H9 (cell line): ENCODE measurements around the gene MMEL1. TPM values are rescaled to one million over a fixed set of nuclear protein-coding genes. Genes with fewer than 3 reads are reported as not detected.

Experiments
- DNase-seq: peaks from one replicate; pipeline ENCODE4 v3.0.0-alpha.2; 2017
- H2AFZ ChIP-seq: one replicate; pipeline ENCODE4 v1.6.1; 2013; ENCODE audit warnings: mild to moderate bottlenecking, low read length, control low read depth, moderate library complexity
- H2AK5ac ChIP-seq: 2 replicates; pipeline ENCODE4 v1.6.1; 2013; ENCODE audit warnings: low read length, control low read depth, mixed read lengths; ENCODE audit not compliant: insufficient read length
- H2BK120ac ChIP-seq: one replicate; pipeline ENCODE4 v1.6.1; 2013; ENCODE audit warnings: low read depth, mild to moderate bottlenecking, low read length, control low read depth, inconsistent platforms; ENCODE audit not compliant: poor library complexity, severe bottlenecking
- H2BK12ac ChIP-seq: 2 replicates; pipeline ENCODE4 v1.6.1; 2013; ENCODE audit warnings: low read length, control low read depth, mixed read lengths, low read depth; ENCODE audit not compliant: insufficient read length
- H2BK15ac ChIP-seq: 2 replicates; pipeline ENCODE4 v1.6.1; 2013; ENCODE audit warnings: low read depth, low read length, control low read depth
- H2BK20ac ChIP-seq: one replicate; pipeline ENCODE4 v1.6.1; 2013; ENCODE audit warnings: low read depth, mild to moderate bottlenecking, low read length, control low read depth, inconsistent platforms; ENCODE audit not compliant: poor library complexity, severe bottlenecking
- H2BK5ac ChIP-seq: 2 replicates; pipeline ENCODE4 v1.6.1; 2013; ENCODE audit warnings: low read length, control low read depth, mixed read lengths; ENCODE audit not compliant: insufficient read length
- H3K14ac ChIP-seq: 2 replicates; pipeline ENCODE4 v1.6.1; 2013; ENCODE audit warnings: low read length, control low read depth; ENCODE audit not compliant: insufficient read depth
- H3K18ac ChIP-seq: 2 replicates; pipeline ENCODE4 v1.6.1; 2013; ENCODE audit warnings: low read depth, mild to moderate bottlenecking, mixed read lengths, low read length, control low read depth; ENCODE audit not compliant: insufficient read length
- H3K23ac ChIP-seq: 2 replicates; pipeline ENCODE4 v1.6.1; 2013; ENCODE audit warnings: low read length, control low read depth, mixed read lengths, low read depth; ENCODE audit not compliant: insufficient read length
- H3K23me2 ChIP-seq: 2 replicates; pipeline ENCODE4 v1.6.1; 2013; ENCODE audit warnings: low read depth, mild to moderate bottlenecking, mixed read lengths, low read length, control low read depth; ENCODE audit not compliant: insufficient read length, poor library complexity, severe bottlenecking
- H3K27ac ChIP-seq: 2 replicates; pipeline ENCODE4 v1.5.1; 2013; ENCODE audit warnings: low read length, control low read depth, mixed read lengths, low read depth; ENCODE audit not compliant: insufficient read length
- H3K27me3 ChIP-seq: 2 replicates; pipeline ENCODE4 v1.6.1; 2013; ENCODE audit warnings: low read length, control low read depth, inconsistent platforms; ENCODE audit not compliant: insufficient read depth
- H3K4ac ChIP-seq: 2 replicates; pipeline ENCODE4 v1.6.1; 2013; ENCODE audit warnings: low read depth, mild to moderate bottlenecking, control low read depth, inconsistent platforms, low read length, moderate library complexity
- H3K4me1 ChIP-seq: 2 replicates; pipeline ENCODE4 v1.6.1; 2013; ENCODE audit warnings: low read length, control low read depth, inconsistent platforms; ENCODE audit not compliant: insufficient read depth
- H3K4me2 ChIP-seq: 2 replicates; pipeline ENCODE4 v1.6.1; 2013; ENCODE audit warnings: low read length, control low read depth, mixed read lengths; ENCODE audit not compliant: insufficient read length, insufficient read depth
- H3K56ac ChIP-seq: 2 replicates; pipeline ENCODE4 v1.6.1; 2013; ENCODE audit warnings: low read depth, mild to moderate bottlenecking, mixed read lengths, low read length, control low read depth; ENCODE audit not compliant: insufficient read length
- H3K79me1 ChIP-seq: 2 replicates; pipeline ENCODE4 v1.6.1; 2013; ENCODE audit warnings: low read depth, mild to moderate bottlenecking, moderate library complexity, low read length, control low read depth, inconsistent platforms; ENCODE audit not compliant: insufficient read depth, poor library complexity, severe bottlenecking
- H3K79me2 ChIP-seq: 2 replicates; pipeline ENCODE4 v1.6.1; 2013; ENCODE audit warnings: low read length, control low read depth, inconsistent platforms; ENCODE audit not compliant: insufficient read depth
- H3K9ac ChIP-seq: 2 replicates; pipeline ENCODE4 v1.6.1; 2013; ENCODE audit warnings: low read length, control low read depth, mixed read lengths; ENCODE audit not compliant: insufficient read length; ENCODE audit errors: extremely low read depth
- H3K9me3 ChIP-seq: one replicate; pipeline ENCODE4 v1.6.1; 2013; ENCODE audit warnings: low read depth, low read length, inconsistent platforms; ENCODE audit not compliant: control insufficient read depth
- H3T11ph ChIP-seq: one replicate; pipeline ENCODE4 v1.6.1; 2013; ENCODE audit warnings: mild to moderate bottlenecking, low read length, control low read depth, inconsistent platforms
- H4K20me1 ChIP-seq: one replicate; pipeline ENCODE4 v1.6.1; 2013; ENCODE audit not compliant: control insufficient read depth, insufficient read length, insufficient read depth
- H4K5ac ChIP-seq: 2 replicates; pipeline ENCODE4 v1.6.1; 2013; ENCODE audit warnings: low read depth, mild to moderate bottlenecking, mixed read lengths, low read length, control low read depth; ENCODE audit not compliant: insufficient read length
- H4K8ac ChIP-seq: replicated peaks from 2 replicates; pipeline ENCODE4 v1.6.1; 2013; ENCODE audit warnings: low read length, control low read depth, mixed read lengths, low read depth; ENCODE audit not compliant: insufficient read length
- H4K91ac ChIP-seq: 2 replicates; pipeline ENCODE4 v1.6.1; 2013; ENCODE audit warnings: low read depth, mild to moderate bottlenecking, moderate library complexity, mixed read lengths, low read length, control low read depth; ENCODE audit not compliant: insufficient read length
- H3K27ac Mint-ChIP-seq, 3 experiments: 2 replicates in 2 of 3; 3 replicates in 1 of 3; pipeline ENCODE4 v1.8.0; 2020 to 2021; ENCODE audit warnings: mixed read lengths in 3 of 3, mild to moderate bottlenecking in 1 of 3, moderate library complexity in 1 of 3
- H3K27me3 Mint-ChIP-seq: 2 replicates; pipeline ENCODE4 v1.8.0; 2021; ENCODE audit warnings: low read depth, mild to moderate bottlenecking, moderate library complexity, mixed read lengths
- H3K36me3 Mint-ChIP-seq, 3 experiments: 2 replicates in 2 of 3; 3 replicates in 1 of 3; pipeline ENCODE4 v1.8.0; 2020 to 2021; ENCODE audit warnings: low read depth in 3 of 3, mixed read lengths in 3 of 3; ENCODE audit not compliant: insufficient read depth in 1 of 3
- H3K4me1 Mint-ChIP-seq, 2 experiments: 2 replicates each; pipeline ENCODE4 v1.8.0; 2020; ENCODE audit warnings: mixed read lengths in 2 of 2
- H3K4me3 Mint-ChIP-seq, 2 experiments: 2 replicates in 1 of 2; 3 replicates in 1 of 2; pipeline ENCODE4 v1.8.0; 2020 to 2021; ENCODE audit warnings: mild to moderate bottlenecking in 2 of 2, mixed read lengths in 2 of 2, moderate library complexity in 1 of 2
- H3K9me3 Mint-ChIP-seq, 2 experiments: 2 replicates in 1 of 2; 3 replicates in 1 of 2; pipeline ENCODE4 v1.8.0; 2020; ENCODE audit warnings: mild to moderate bottlenecking in 2 of 2, mixed read lengths in 2 of 2, moderate library complexity in 1 of 2
- WGBS: extraction: QIAGEN DNeasy Blood & Tissue Kit; methylation state at CpG from one replicate; pipeline ENCODE4 v1.1.7; 2013; ENCODE audit warnings: missing lambda C conversion rate, low lambda C conversion rate, mixed read lengths; ENCODE audit not compliant: insufficient read length; ENCODE audit errors: extremely low coverage; 5-methylcytosine and 5-hydroxymethylcytosine counted together
- total RNA-seq: library from RNA; stranded (reverse); gene quantifications from 2 replicates; pipeline ENCODE4 v1.2.1, GENCODE V29; 2021
- TF ChIP-seq, protein P1 (sequence below): fragments of 200-600 bp; sonication (generic); conservative IDR thresholded peaks from 3 replicates; pipeline ENCODE4 v1.8.0; 2021; ENCODE audit warnings: antibody characterized with exemption, mild to moderate bottlenecking

Gene MMEL1
- total RNA-seq, 1 experiment from 2014 or later = 0.42 TPM

DNA sequence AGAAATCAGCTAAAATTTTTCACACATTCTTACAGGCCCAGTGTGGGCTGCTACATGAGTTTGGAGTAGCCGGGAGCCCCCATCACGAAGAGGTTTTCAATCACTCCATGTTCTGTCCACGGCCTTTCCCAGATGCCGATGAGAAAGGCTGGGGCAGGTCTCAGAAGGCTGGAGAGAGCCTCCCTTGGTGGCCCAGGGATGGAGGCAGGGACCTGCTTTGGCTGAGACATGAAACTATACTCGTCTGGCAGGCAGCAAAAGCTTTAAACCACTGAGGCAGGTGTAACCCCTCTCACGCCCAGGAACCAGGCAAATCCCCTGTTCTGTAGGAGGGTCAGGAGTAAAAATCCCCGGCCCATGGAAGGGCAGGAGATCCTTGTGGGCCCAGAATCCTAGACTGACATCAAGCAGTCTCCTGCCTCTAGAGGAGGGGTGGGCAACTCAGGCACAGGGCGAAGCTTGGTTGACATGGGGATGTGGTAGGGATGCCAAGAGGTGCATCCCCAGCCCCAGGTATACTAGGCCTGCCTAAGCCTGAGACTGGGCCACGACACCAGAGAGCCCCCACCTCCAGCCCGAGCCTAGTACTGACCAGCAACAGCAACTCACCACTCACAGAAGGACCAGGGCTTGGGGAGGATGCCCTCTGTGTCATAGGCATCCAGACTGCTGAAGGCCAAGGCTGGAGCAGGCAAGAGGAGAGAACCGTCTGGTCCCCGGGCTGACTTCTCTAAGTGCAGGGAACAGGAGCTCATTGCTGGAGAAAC is 9.1 kb downstream of the MMEL1 start:
- no CpG with 5 or more reads among the region's 12 CpGs for WGBS
- no peak overlapping the region for H4K8ac ChIP-seq
- no peak overlapping the region; a peak in 1 of 7 replicates for H3K27ac Mint-ChIP-seq
- TF ChIP-seq, protein P1, sequence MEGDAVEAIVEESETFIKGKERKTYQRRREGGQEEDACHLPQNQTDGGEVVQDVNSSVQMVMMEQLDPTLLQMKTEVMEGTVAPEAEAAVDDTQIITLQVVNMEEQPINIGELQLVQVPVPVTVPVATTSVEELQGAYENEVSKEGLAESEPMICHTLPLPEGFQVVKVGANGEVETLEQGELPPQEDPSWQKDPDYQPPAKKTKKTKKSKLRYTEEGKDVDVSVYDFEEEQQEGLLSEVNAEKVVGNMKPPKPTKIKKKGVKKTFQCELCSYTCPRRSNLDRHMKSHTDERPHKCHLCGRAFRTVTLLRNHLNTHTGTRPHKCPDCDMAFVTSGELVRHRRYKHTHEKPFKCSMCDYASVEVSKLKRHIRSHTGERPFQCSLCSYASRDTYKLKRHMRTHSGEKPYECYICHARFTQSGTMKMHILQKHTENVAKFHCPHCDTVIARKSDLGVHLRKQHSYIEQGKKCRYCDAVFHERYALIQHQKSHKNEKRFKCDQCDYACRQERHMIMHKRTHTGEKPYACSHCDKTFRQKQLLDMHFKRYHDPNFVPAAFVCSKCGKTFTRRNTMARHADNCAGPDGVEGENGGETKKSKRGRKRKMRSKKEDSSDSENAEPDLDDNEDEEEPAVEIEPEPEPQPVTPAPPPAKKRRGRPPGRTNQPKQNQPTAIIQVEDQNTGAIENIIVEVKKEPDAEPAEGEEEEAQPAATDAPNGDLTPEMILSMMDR = no peak
- H4K20me1 ChIP-seq = no peaks in the 10 kb centered on the region
- no peaks in the 10 kb centered on the region for H3K79me1 ChIP-seq
- no peak overlapping the region for H2AFZ ChIP-seq
- H2BK20ac ChIP-seq = no peak overlapping the region
- H3K4me1 ChIP-seq = no peaks in the 10 kb centered on the region
- H3K27ac ChIP-seq = no peak overlapping the region
- no peak overlapping the region for H2AK5ac ChIP-seq
- no peak overlapping the region for H3K4ac ChIP-seq
- no peak overlapping the region for H3K23ac ChIP-seq
- H3K9me3 ChIP-seq = no peaks in the 10 kb centered on the region
- no peak overlapping the region for H4K91ac ChIP-seq
- H3T11ph ChIP-seq = no peak overlapping the region
- H3K27me3 ChIP-seq = peaks cover 11% of the 10 kb centered on the region; the same call in 1 of the 2 replicates
- H3K27me3 Mint-ChIP-seq = peaks cover 78% of the 10 kb centered on the region
- H3K36me3 Mint-ChIP-seq = no peaks in the 10 kb centered on the region; a peak in 1 of 7 replicates
- no peak overlapping the region for H3K56ac ChIP-seq
- H2BK5ac ChIP-seq = no peak overlapping the region
- H3K18ac ChIP-seq = no peak overlapping the region
- no peak overlapping the region for H2BK12ac ChIP-seq
- H3K14ac ChIP-seq = no peak overlapping the region
- H3K4me1 Mint-ChIP-seq = no peaks in the 10 kb centered on the region
- H3K23me2 ChIP-seq = no peaks in the 10 kb centered on the region
- no peak for DNase-seq
- H3K9me3 Mint-ChIP-seq = peaks cover 27 to 29% of the 10 kb centered on the region in 2 experiments
- no peak overlapping the region for H3K4me3 Mint-ChIP-seq
- no peaks in the 10 kb centered on the region for H3K79me2 ChIP-seq
- H3K4me2 ChIP-seq = no peak overlapping the region
- H4K5ac ChIP-seq = no peak overlapping the region
- no peak overlapping the region for H2BK15ac ChIP-seq
- no peak overlapping the region for H3K9ac ChIP-seq
- no peak overlapping the region for H2BK120ac ChIP-seq
